K562 (cell line): Measurements from ENCODE around the gene PSMA5. TPM values are rescaled to one million over a fixed set of nuclear protein-coding genes. Genes with fewer than 3 reads are reported as not detected.

Experiments
- GTF3C2 ChIP-seq: IDR thresholded peaks from 3 replicates; pipeline ENCODE4 v1.6.1; 2011; ENCODE audit warnings: borderline replicate concordance, mild to moderate bottlenecking, moderate library complexity; ENCODE audit not compliant: insufficient read length; ENCODE audit errors: extremely low read depth
- HDAC1 ChIP-seq, 2 experiments: fragments of 450-650 bp; IDR thresholded peaks; 2 replicates each; pipeline ENCODE4 v1.6.1; 2016 to 2017; ENCODE audit warnings: inconsistent platforms in 1 of 2, mild to moderate bottlenecking in 1 of 2, moderate library complexity in 1 of 2
- HNRNPUL1 ChIP-seq: fragments of 200-400 bp; formaldehyde crosslinking; IDR thresholded peaks from 2 replicates; pipeline ENCODE4 v1.6.1; 2017; ENCODE audit warnings: low read length
- MXD1 ChIP-seq: fragments of 250-450 bp; sonication (Bioruptor Pico); IDR thresholded peaks from 2 replicates; pipeline ENCODE4 v1.8.0; 2021; ENCODE audit warnings: borderline replicate concordance, mild to moderate bottlenecking, moderate library complexity; ENCODE audit not compliant: poor library complexity, severe bottlenecking
- SMC3 ChIP-seq: conservative IDR thresholded peaks from 2 replicates; pipeline ENCODE4 v1.6.1; 2011; ENCODE audit warnings: low read depth, low read length, improper control_type of control experiment; ENCODE audit not compliant: insufficient read depth
- STAT5B ChIP-seq: fragments of 250-450 bp; sonication (Bioruptor Pico); IDR thresholded peaks from 2 replicates; pipeline ENCODE4 v1.8.0; 2021; ENCODE audit warnings: mild to moderate bottlenecking, inconsistent platforms
- TEAD2 ChIP-seq: fragments of 450-650 bp; IDR thresholded peaks from 2 replicates; pipeline ENCODE4 v1.6.1; 2016; ENCODE audit warnings: missing genetic modification characterization, control low read depth, missing compliant biosample characterization
- TGIF2 ChIP-seq: sonication (generic); formaldehyde crosslinking; IDR thresholded peaks from 2 replicates; pipeline ENCODE4 v1.8.1; 2022; ENCODE audit warnings: mild to moderate bottlenecking, missing genetic modification reagents, moderate library complexity
- TRIM28 ChIP-seq: fragments of 450-650 bp; IDR thresholded peaks from 2 replicates; pipeline ENCODE4 v1.6.1; 2017
- XRCC5 ChIP-seq: fragments of 200-400 bp; formaldehyde crosslinking; IDR thresholded peaks from 2 replicates; pipeline ENCODE4 v1.6.1; 2017; ENCODE audit warnings: low read depth, mild to moderate bottlenecking, low read length
- ZBED1 ChIP-seq: IDR thresholded peaks from 2 replicates; pipeline ENCODE4 v1.6.1; 2014
- ZBTB40 ChIP-seq, 2 experiments: fragments of 450-650 bp in 1 of 2; sonication (generic) in 1 of 2; formaldehyde crosslinking in 1 of 2; IDR thresholded peaks; 2 replicates each; pipeline versions ENCODE4 v1.7.1 to v1.9.0; 2016 to 2022; ENCODE audit warnings: inconsistent platforms in 1 of 2, mild to moderate bottlenecking in 1 of 2, missing genetic modification reagents in 1 of 2
- ZFP1 ChIP-seq: fragments of 450-650 bp; formaldehyde crosslinking; IDR thresholded peaks from 2 replicates; pipeline ENCODE4 v1.4.0; 2020; ENCODE audit warnings: mild to moderate bottlenecking, mixed read lengths
- ZNF184 ChIP-seq: sonication (generic); formaldehyde crosslinking; IDR thresholded peaks from 2 replicates; pipeline ENCODE4 v1.5.0; 2020; ENCODE audit warnings: missing genetic modification reagents
- ZNF224 ChIP-seq: sonication (generic); formaldehyde crosslinking; IDR thresholded peaks from 2 replicates; pipeline ENCODE4 v1.8.0; 2022; ENCODE audit warnings: mild to moderate bottlenecking, missing genetic modification reagents
- ZNF780A ChIP-seq: fragments of 250-450 bp; sonication (Bioruptor Pico); IDR thresholded peaks from 2 replicates; pipeline ENCODE4 v1.5.0; 2021; ENCODE audit warnings: mild to moderate bottlenecking
- polyA plus RNA-seq, 8 experiments: library from polyadenylated mRNA; depleted of rRNA in 4 of 8; stranded (reverse) in 5 of 8; unstranded in 3 of 8; fragments of >200 nt; fragmentation: Nextera tagmentation in 2 of 8; fragmentation: Illumina TruSeq in 1 of 8; extraction: Ambion mirVana in 2 of 8; extraction: Trizol in 1 of 8; gene quantifications; 2 replicates each; pipeline versions ENCODE4 v1.2.1 to v1.2.3, GENCODE V29; 2011 to 2014; ENCODE audit warnings: inconsistent platforms in 1 of 8, missing spikeins in 1 of 8
- total RNA-seq, 7 experiments: library from RNA; depleted of rRNA in 6 of 7; stranded (reverse); fragments of >200 nt in 6 of 7; fragmentation: Illumina TruSeq in 2 of 7; extraction: Trizol in 2 of 7; gene quantifications; 2 replicates each; pipeline versions ENCODE4 v1.2.1 to v1.2.3, GENCODE V29; 2011 to 2021; ENCODE audit warnings: low replicate concordance in 1 of 7

Gene PSMA5
- total and polyA plus RNA-seq, 9 of the 15 experiments (the other 6 are each of a cell fraction or from before 2014, with no cell fraction given) = 82.6 to 542 (median 287) TPM

- TF ChIP-seq STAT5B (CRISPR knock-in tag) (no peak), ZBTB40 (IDR thresholded peaks at IDR 0.05) (no peak), ZBTB40 (CRISPR knock-in tag; IDR thresholded peaks at IDR 0.05) (no peak), MXD1 (CRISPR knock-in tag) (no peak), TRIM28 (no peak), HDAC1 (IDR thresholded peaks at IDR 0.05) (no peak), ZNF184 (CRISPR knock-in tag) (no peak), ZNF780A (CRISPR knock-in tag) (no peak), SMC3 (no peak; the same call in 1 of the 2 replicates), HNRNPUL1 (no peak), ZNF224 (no peak), GTF3C2 (no peak), ZBED1 (no peak), XRCC5 (no peak), ZFP1 (no peak), TGIF2 (CRISPR knock-in tag) (no peak), TEAD2 (no peak)
These were observed 28.5 kb downstream of the PSMA5 start, which contains the start of gene SORT1 (continued) for GRCh38 chr1:109397581-109398342.
